ENCODE results near the gene ARSK.

GRCh38 chr5:95624368-95624767 is 69.5 kb downstream of the ARSK start:
- TF ChIP-seq, protein P1, sequence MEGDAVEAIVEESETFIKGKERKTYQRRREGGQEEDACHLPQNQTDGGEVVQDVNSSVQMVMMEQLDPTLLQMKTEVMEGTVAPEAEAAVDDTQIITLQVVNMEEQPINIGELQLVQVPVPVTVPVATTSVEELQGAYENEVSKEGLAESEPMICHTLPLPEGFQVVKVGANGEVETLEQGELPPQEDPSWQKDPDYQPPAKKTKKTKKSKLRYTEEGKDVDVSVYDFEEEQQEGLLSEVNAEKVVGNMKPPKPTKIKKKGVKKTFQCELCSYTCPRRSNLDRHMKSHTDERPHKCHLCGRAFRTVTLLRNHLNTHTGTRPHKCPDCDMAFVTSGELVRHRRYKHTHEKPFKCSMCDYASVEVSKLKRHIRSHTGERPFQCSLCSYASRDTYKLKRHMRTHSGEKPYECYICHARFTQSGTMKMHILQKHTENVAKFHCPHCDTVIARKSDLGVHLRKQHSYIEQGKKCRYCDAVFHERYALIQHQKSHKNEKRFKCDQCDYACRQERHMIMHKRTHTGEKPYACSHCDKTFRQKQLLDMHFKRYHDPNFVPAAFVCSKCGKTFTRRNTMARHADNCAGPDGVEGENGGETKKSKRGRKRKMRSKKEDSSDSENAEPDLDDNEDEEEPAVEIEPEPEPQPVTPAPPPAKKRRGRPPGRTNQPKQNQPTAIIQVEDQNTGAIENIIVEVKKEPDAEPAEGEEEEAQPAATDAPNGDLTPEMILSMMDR (IDR thresholded peaks at IDR 0.05): no peak
- TF ChIP-seq POLR2A (IDR thresholded peaks at IDR 0.05): no peak

Measured in uterus (tissue), 2 donors.